A549 (cell line): Measurements from ENCODE around the gene MRPL33. TPM values are rescaled to one million over a fixed set of nuclear protein-coding genes. Genes with fewer than 3 reads are reported as not detected.

Experiments
- ATAC-seq, 2 experiments: fragments of 200-7000 bp in 1 of 2; fragments of >200 bp in 1 of 2; cut with Nextera tagmentation in 1 of 2; cut with Tn5 transposase in 1 of 2; 3 replicates each; pipeline versions ENCODE4 v1.8.0 to v1.9.1; 2018 to 2020; ENCODE audit warnings: mild to moderate bottlenecking in 1 of 2, moderate library complexity in 1 of 2
- CTCF ChIA-PET: fragments of 300-600 bp; sonication (Branson Sonifier 250); formaldehyde crosslinking; extraction: SDS; loops from one replicate; lab custom pipeline; 2021; ENCODE audit warnings: antibody characterized with exemption, inconsistent platforms; lab: Yijun Ruan, JAX
- POLR2A ChIA-PET: fragments of 350-600 bp; formaldehyde crosslinking; extraction: SDS; loops from one replicate; lab custom pipeline; 2021; ENCODE audit warnings: antibody characterized with exemption, inconsistent platforms; lab: Yijun Ruan, JAX
- DNase-seq, 2 experiments: peaks; one replicate each; pipeline versions ENCODE4 v3.0.0 to v3.0.0-alpha.2; 2011 to 2016; ENCODE audit warnings: low read depth in 1 of 2, low spot score in 1 of 2
- FAIRE-seq: peaks from 2 replicates; lab custom pipeline; 2011; peaks lifted over from hg19 to GRCh38; lab: Jason Lieb, UNC
- H3K27ac ChIP-seq, 2 experiments: fragments of >200 bp; sonication (Bioruptor Twin); formaldehyde crosslinking; 3 replicates each; pipeline ENCODE4 v1.5.1; 2016 to 2017
- H3K4me1 ChIP-seq: fragments of >200 bp; sonication (Bioruptor Twin); formaldehyde crosslinking; 3 replicates; pipeline ENCODE4 v1.6.1; 2016
- H3K4me2 ChIP-seq: fragments of >200 bp; sonication (Bioruptor Twin); formaldehyde crosslinking; 3 replicates; pipeline ENCODE4 v1.6.1; 2016
- H3K4me3 ChIP-seq: fragments of >200 bp; sonication (Bioruptor Twin); formaldehyde crosslinking; 3 replicates; pipeline ENCODE4 v1.5.1; 2016
- H3K9me3 ChIP-seq: fragments of >200 bp; sonication (Bioruptor Twin); formaldehyde crosslinking; 3 replicates; pipeline ENCODE4 v1.6.1; 2016
- CBX2 ChIP-seq: fragments of 200-600 bp; sonication (generic); IDR thresholded peaks from 2 replicates; pipeline ENCODE4 v1.6.1; 2016; ENCODE audit warnings: low read depth, mild to moderate bottlenecking, borderline replicate concordance
- CEBPB ChIP-seq, 2 experiments: fragments of >200 bp in 1 of 2; sonication (Bioruptor Twin) in 1 of 2; formaldehyde crosslinking in 1 of 2; IDR thresholded peaks; 2 replicates each; pipeline ENCODE4 v1.6.1; 2012 to 2016
- E2F6 ChIP-seq: IDR thresholded peaks from 2 replicates; pipeline ENCODE4 v1.6.1; 2012; ENCODE audit warnings: low read depth, borderline replicate concordance
- EP300 ChIP-seq, 2 experiments: fragments of >200 bp; sonication (Bioruptor Twin); formaldehyde crosslinking; IDR thresholded peaks; 2 replicates in 1 of 2; 3 replicates in 1 of 2; pipeline ENCODE4 v1.6.1; 2016 to 2017
- FOSB ChIP-seq: fragments of 250-450 bp; sonication (Bioruptor Pico); IDR thresholded peaks from 2 replicates; pipeline ENCODE4 v1.5.0; 2020; ENCODE audit warnings: mild to moderate bottlenecking, moderate library complexity
- HES2 ChIP-seq: fragments of >200 bp; sonication (Bioruptor Twin); formaldehyde crosslinking; IDR thresholded peaks from 2 replicates; pipeline ENCODE4 v1.6.1; 2016
- HOXB5 ChIP-seq: fragments of 250-450 bp; sonication (Bioruptor Pico); IDR thresholded peaks from 2 replicates; pipeline ENCODE4 v1.5.0; 2020; ENCODE audit warnings: mild to moderate bottlenecking, moderate library complexity
- JUNB ChIP-seq: fragments of >200 bp; sonication (Bioruptor Twin); formaldehyde crosslinking; IDR thresholded peaks from 2 replicates; pipeline ENCODE4 v1.6.1; 2016
- MAFK ChIP-seq: fragments of 450-650 bp; IDR thresholded peaks from 2 replicates; pipeline ENCODE4 v1.6.1; 2014; ENCODE audit not compliant: partially characterized antibody
- MAZ ChIP-seq: fragments of 150-350 bp; IDR thresholded peaks from 2 replicates; pipeline ENCODE4 v1.6.1; 2014; ENCODE audit warnings: antibody characterized with exemption, low read depth, low read length, borderline replicate concordance
- PBX3 ChIP-seq: IDR thresholded peaks from 2 replicates; pipeline ENCODE4 v1.6.1; 2012
- PHF8 ChIP-seq: fragments of 200-600 bp; sonication (generic); IDR thresholded peaks from 2 replicates; pipeline ENCODE4 v1.6.1; 2016; ENCODE audit warnings: low read depth, mild to moderate bottlenecking, antibody characterized with exemption, moderate library complexity, borderline replicate concordance
- POLR2AphosphoS2 ChIP-seq: conservative IDR thresholded peaks from 2 replicates; pipeline ENCODE4 v1.6.1; 2012; ENCODE audit warnings: low read length, improper control_type of control experiment, inconsistent platforms
- RAD21 ChIP-seq, 2 experiments: fragments of >200 bp in 1 of 2; sonication (Bioruptor Twin) in 1 of 2; formaldehyde crosslinking in 1 of 2; IDR thresholded peaks in 1 of 2; conservative IDR thresholded peaks in 1 of 2; 2 replicates in 1 of 2; 3 replicates in 1 of 2; pipeline ENCODE4 v1.6.1; 2012 to 2018; ENCODE audit warnings: inconsistent platforms in 1 of 2
- REST ChIP-seq: fragments of 200-600 bp; sonication (generic); IDR thresholded peaks from 2 replicates; pipeline ENCODE4 v1.6.1; 2016; ENCODE audit warnings: antibody characterized with exemption, mild to moderate bottlenecking, moderate library complexity
- USF2 ChIP-seq: fragments of 450-650 bp; IDR thresholded peaks from 2 replicates; pipeline ENCODE4 v1.6.1; 2014; ENCODE audit warnings: antibody characterized with exemption
- ZFP36 ChIP-seq: fragments of 450-650 bp; IDR thresholded peaks from 2 replicates; pipeline ENCODE4 v1.6.1; 2014; ENCODE audit warnings: borderline replicate concordance; ENCODE audit not compliant: partially characterized antibody
- WGBS: methylation state at CpG from one replicate; pipeline ENCODE4 v1.1.6; 2017; ENCODE audit errors: missing lambda C conversion rate; 5-methylcytosine and 5-hydroxymethylcytosine counted together
- polyA plus RNA-seq, 4 experiments: library from polyadenylated mRNA; depleted of rRNA in 3 of 4; stranded (reverse); fragments of >200 nt; fragmentation: RNase III in 1 of 4; extraction: RNeasy Plus Mini Kit Qiagen cat#74134 plus additional on column Dnase treatment in 1 of 4; gene quantifications; 2 replicates in 3 of 4; 3 replicates in 1 of 4; pipeline ENCODE4 v1.2.3, GENCODE V29; 2011 to 2017

Gene MRPL33
- polyA plus RNA-seq, 2 of the 4 experiments (the other 2 are of a cell fraction), result 287 to 497 TPM

- no peak for TF ChIP-seq MAFK
Measured at GRCh38 chr2:27738349-27739057, 33.0 kb upstream of the MRPL33 start (continued).

- DNase-seq (no peak), FAIRE-seq (no peak), ATAC-seq (no peak)
- Histone ChIP-seq H3K4me1 (peaks cover 17% of the 10 kb centered on the region), H3K4me2 (no peak overlapping the region), H3K9me3 (peaks cover 15% of the 10 kb centered on the region; the same call in 2 of the 3 replicates), H3K27ac (peak overlapping the region in 1 of 2 experiments; percentile 50; a peak in 1 of 6 replicates), H3K4me3 (no peak overlapping the region)
- WGBS, result 84% methylated on average over 4 of the region's 4 CpGs
- no peak for TF ChIP-seq ZFP36
- no peak for TF ChIP-seq PBX3
- TF ChIP-seq JUNB, result no peak
- TF ChIP-seq MAZ, result no peak
- TF ChIP-seq REST, result no peak
- TF ChIP-seq PHF8, result no peak
- no peak for TF ChIP-seq POLR2AphosphoS2
- no peak for TF ChIP-seq EP300 (IDR thresholded peaks at IDR 0.05)
- no peak for TF ChIP-seq HES2
- TF ChIP-seq MAFK, result no peak
- no peak for TF ChIP-seq HOXB5 (CRISPR knock-in tag)
- TF ChIP-seq FOSB (CRISPR knock-in tag), result no peak
- no peak for TF ChIP-seq USF2
- TF ChIP-seq CEBPB (IDR thresholded peaks at IDR 0.05), result no peak
- no peak for TF ChIP-seq E2F6
- TF ChIP-seq CBX2, result no peak
- no peak for TF ChIP-seq RAD21 (conservative IDR thresholded peaks at IDR 0.05 in 1 of 2, IDR thresholded peaks at IDR 0.05 in 1 of 2)
- ChIA-PET POLR2A (no interaction called here), CTCF (interaction anchor here (1.0 to 3.1 kb wide), 3 partner anchors 16 to 29 kb away, joined by 3 to 32 read pairs (median 4); no protein-coding TSS in a partner anchor)
Measured at GRCh38 chr2:27739058-27739373, 32.5 kb upstream of the MRPL33 start.
